Endothelial cell of umbilical vein (primary cell): ENCODE results near the gene HAPLN1. TPM values are rescaled to one million over a fixed set of nuclear protein-coding genes. Genes with fewer than 3 reads are reported as not detected.

Source experiments
- Bru-seq: library from RNA; stranded (reverse); fragments of 400-500 nt; gene quantifications from one replicate; lab custom pipeline; 2021; lab: Mats Ljungman, UMichigan
- BruChase-seq, 2 experiments: library from RNA; stranded (reverse); fragments of 400-500 nt; gene quantifications; one replicate each; lab custom pipeline; 2021; lab: Mats Ljungman, UMichigan
- BruUV-seq: library from RNA; stranded (reverse); fragments of 400-500 nt; replicated peaks from 2 replicates; lab custom pipeline; 2021; lab: Mats Ljungman, UMichigan
- CTCF ChIA-PET: fragments of 300-600, 350-600 bp; sonication (Branson Sonifier 250); formaldehyde crosslinking; loops from one replicate; lab custom pipeline; 2021; ENCODE audit warnings: antibody characterized with exemption, inconsistent platforms; lab: Charles Lee
- POLR2A ChIA-PET: fragments of 300-600, 350-600 bp; sonication (Branson Sonifier 250); formaldehyde crosslinking; loops from one replicate; lab custom pipeline; 2021; ENCODE audit warnings: antibody characterized with exemption, inconsistent platforms; lab: Charles Lee
- DNase-seq: peaks from one replicate; pipeline ENCODE4 v3.0.0-alpha.2; 2011; ENCODE audit warnings: low read depth, low spot score
- FAIRE-seq: peaks from 2 replicates; lab custom pipeline; 2011; peaks lifted over from hg19 to GRCh38; lab: Jason Lieb, UNC
- H2AFZ ChIP-seq: 2 replicates; pipeline ENCODE4 v1.6.0; 2012; ENCODE audit warnings: low read depth, low read length, control low read depth, inconsistent platforms
- H3K27ac ChIP-seq: 2 replicates; pipeline ENCODE4 v1.5.1; 2011; ENCODE audit warnings: low read depth, mild to moderate bottlenecking, control low read depth, low read length, moderate library complexity; ENCODE audit not compliant: insufficient read depth
- H3K27me3 ChIP-seq, 2 experiments: 2 replicates each; pipeline versions ENCODE4 v1.6.0 to v1.6.1; 2011; ENCODE audit warnings: low read length in 2 of 2, mixed read lengths in 1 of 2; ENCODE audit not compliant: control insufficient read depth in 2 of 2, insufficient read depth in 2 of 2
- H3K36me3 ChIP-seq, 2 experiments: 2 replicates in 1 of 2; 3 replicates in 1 of 2; pipeline ENCODE4 v1.5.1; 2011; ENCODE audit warnings: low read length in 2 of 2, mild to moderate bottlenecking in 1 of 2, moderate library complexity in 1 of 2; ENCODE audit not compliant: control insufficient read depth in 2 of 2, insufficient read depth in 2 of 2; ENCODE audit errors: extremely low read depth in 1 of 2
- H3K4me1 ChIP-seq: 3 replicates; pipeline ENCODE4 v1.5.1; 2011; ENCODE audit warnings: mild to moderate bottlenecking, low read length; ENCODE audit not compliant: control insufficient read depth, insufficient read depth; ENCODE audit errors: extremely low read depth
- H3K4me2 ChIP-seq: 2 replicates; pipeline ENCODE4 v1.6.1; 2011; ENCODE audit warnings: low read length, control low read depth, mixed read lengths; ENCODE audit not compliant: insufficient read depth
- H3K4me3 ChIP-seq, 3 experiments: fragments of 200-600 bp in 1 of 3; sonication (generic), shearing (Covaris generic) in 1 of 3; replicated peaks in 1 of 3; 2 replicates each; pipeline ENCODE4 v1.5.1; 2011 to 2016; ENCODE audit warnings: control low read depth in 3 of 3, low read length in 3 of 3, mild to moderate bottlenecking in 2 of 3, inconsistent platforms in 1 of 3, low read depth in 1 of 3, moderate library complexity in 1 of 3; ENCODE audit not compliant: insufficient read depth in 1 of 3
- H3K79me2 ChIP-seq: 2 replicates; pipeline ENCODE4 v1.6.0; 2012; ENCODE audit warnings: low read length, inconsistent platforms; ENCODE audit not compliant: control insufficient read depth, insufficient read depth
- H3K9ac ChIP-seq: replicated peaks from 2 replicates; pipeline ENCODE3; 2011; ENCODE audit warnings: low read length, control low read depth; ENCODE audit not compliant: insufficient read depth; ENCODE audit errors: extremely low read depth
- H3K9me1 ChIP-seq: replicated peaks from 3 replicates; pipeline ENCODE4 v1.6.0; 2011; ENCODE audit warnings: mild to moderate bottlenecking, low read length; ENCODE audit not compliant: control insufficient read depth, insufficient read depth; ENCODE audit errors: extremely low read depth
- H3K9me3 ChIP-seq: replicated peaks from 2 replicates; pipeline ENCODE4 v1.5.1; 2012; ENCODE audit warnings: low read length, inconsistent platforms; ENCODE audit not compliant: control insufficient read depth, insufficient read depth
- H4K20me1 ChIP-seq: replicated peaks from 2 replicates; pipeline ENCODE3; 2011; ENCODE audit warnings: mild to moderate bottlenecking, low read length; ENCODE audit not compliant: control insufficient read depth, insufficient read depth; ENCODE audit errors: extremely low read depth
- CTCF ChIP-seq, 2 donors: IDR thresholded peaks; 1 replicate in 1 of 2; 2 replicates in 1 of 2; pipeline ENCODE4 v1.5.1; 2011; ENCODE audit warnings: low read length in 2 of 2, mild to moderate bottlenecking in 2 of 2, moderate library complexity in 2 of 2, control low read depth in 1 of 2, inconsistent platforms in 1 of 2, low read depth in 1 of 2; ENCODE audit not compliant: insufficient read depth in 1 of 2; ENCODE audit errors: extremely low read depth in 1 of 2
- EZH2 ChIP-seq: IDR thresholded peaks from 2 replicates; pipeline ENCODE4 v1.6.1; 2012; ENCODE audit warnings: borderline replicate concordance, low read depth, mild to moderate bottlenecking, moderate library complexity, low read length, inconsistent platforms; ENCODE audit not compliant: severe bottlenecking
- FOS ChIP-seq: IDR thresholded peaks from 2 replicates; pipeline ENCODE4 v1.6.1; 2011; ENCODE audit warnings: mild to moderate bottlenecking, low read length, moderate library complexity, borderline replicate concordance; ENCODE audit not compliant: insufficient read depth
- GATA2 ChIP-seq: IDR thresholded peaks from 2 replicates; pipeline ENCODE4 v1.7.0; 2011; ENCODE audit warnings: low read depth, mild to moderate bottlenecking, moderate library complexity, mixed read lengths, low read length; ENCODE audit not compliant: insufficient read length, insufficient read depth
- JUN ChIP-seq: IDR thresholded peaks from 2 replicates; pipeline ENCODE4 v1.6.1; 2011; ENCODE audit warnings: borderline replicate concordance, low read depth; ENCODE audit not compliant: insufficient read length, insufficient read depth
- MYC ChIP-seq: IDR thresholded peaks from one replicate; pipeline ENCODE4 v1.6.1; 2011; ENCODE audit warnings: mild to moderate bottlenecking, low read depth, low read length
- POLR2A ChIP-seq: IDR thresholded peaks from 2 replicates; pipeline ENCODE4 v1.6.1; 2012; ENCODE audit warnings: low read depth, mild to moderate bottlenecking, control low read depth, low read length
- POLR2AphosphoS5 ChIP-seq: IDR thresholded peaks from 2 replicates; pipeline ENCODE4 v1.6.1; 2012; ENCODE audit warnings: low read depth, mild to moderate bottlenecking, control low read depth, low read length, moderate library complexity; ENCODE audit not compliant: insufficient read depth
- dilution Hi-C: fragments of 300-500 bp; cut with MboI; formaldehyde crosslinking; loops from one replicate; pipeline ENCODE4 v1.15.0; 2019; ENCODE audit warnings: low sequenced_read_pairs; ENCODE audit not compliant: extremely low pct_ligation_motif_present
- intact Hi-C: fragments of 100-400 bp; cut with micrococcal nuclease; formaldehyde crosslinking; loops from one replicate; pipeline ENCODE4 v1.10.0; 2022
- long read RNA-seq: library from polyadenylated mRNA; stranded (forward); transcript quantifications from one replicate; pipeline ENCODE4 v2.0.0, GENCODE V29; 2021
- polyA minus RNA-seq, 3 experiments: library from RNA; depleted of rRNA, polyadenylated mRNA; stranded (reverse); fragments of >200 nt; gene quantifications; 1 replicate in 1 of 3; 2 replicates in 2 of 3; pipeline ENCODE4 v1.2.3, GENCODE V29; 2011
- polyA plus RNA-seq, 4 experiments: library from polyadenylated mRNA; depleted of rRNA in 3 of 4; stranded (reverse) in 3 of 4; unstranded in 1 of 4; fragments of >200 nt; gene quantifications; 2 replicates each; pipeline versions ENCODE4 v1.2.1 to v1.2.3, GENCODE V29; 2011 to 2012; ENCODE audit warnings: missing spikeins in 1 of 4
- total RNA-seq: library from RNA; stranded (reverse); gene quantifications from 2 replicates; pipeline ENCODE4 v1.2.3, GENCODE V29; 2021
- TF ChIP-seq, protein P1 (sequence below): IDR thresholded peaks from 2 replicates; pipeline ENCODE4 v1.6.1; 2011; ENCODE audit not compliant: insufficient read depth, insufficient read length

Gene HAPLN1
- not detected in 2 replicates for total RNA-seq
- polyA plus RNA-seq = 0.04 and 0.14 TPM in 2 replicates
- 0.14 and 0.21 TPM in 2 replicates for polyA plus RNA-seq (2011; cell fraction: cytosol; rRNA removed)
- 0.15 TPM in 1 of 2 replicates, not detected in the other for polyA plus RNA-seq (2011; cell fraction: nucleus; rRNA removed)
- 0.37 and 0.74 TPM in 2 replicates for polyA plus RNA-seq (2012)
- 0.85 and 1.4 TPM in 2 replicates for polyA minus RNA-seq
- polyA minus RNA-seq (2011; cell fraction: cytosol; rRNA and poly(A)+ RNA removed) = not detected
- 0.05 TPM in 1 of 2 replicates, not detected in the other for polyA minus RNA-seq (2011; cell fraction: nucleus; rRNA and poly(A)+ RNA removed)
- Bru-seq, nascent RNA = percentile 8 among the genes with signal in this experiment
- percentile 3 among the genes with signal in this experiment for BruChase-seq, experiment 1, labeled RNA remaining after a 6-hour chase
- percentile 4 among the genes with signal in this experiment for BruChase-seq, experiment 2, labeled RNA remaining after a 2-hour chase
- long read RNA-seq = 0 reads

DNA sequence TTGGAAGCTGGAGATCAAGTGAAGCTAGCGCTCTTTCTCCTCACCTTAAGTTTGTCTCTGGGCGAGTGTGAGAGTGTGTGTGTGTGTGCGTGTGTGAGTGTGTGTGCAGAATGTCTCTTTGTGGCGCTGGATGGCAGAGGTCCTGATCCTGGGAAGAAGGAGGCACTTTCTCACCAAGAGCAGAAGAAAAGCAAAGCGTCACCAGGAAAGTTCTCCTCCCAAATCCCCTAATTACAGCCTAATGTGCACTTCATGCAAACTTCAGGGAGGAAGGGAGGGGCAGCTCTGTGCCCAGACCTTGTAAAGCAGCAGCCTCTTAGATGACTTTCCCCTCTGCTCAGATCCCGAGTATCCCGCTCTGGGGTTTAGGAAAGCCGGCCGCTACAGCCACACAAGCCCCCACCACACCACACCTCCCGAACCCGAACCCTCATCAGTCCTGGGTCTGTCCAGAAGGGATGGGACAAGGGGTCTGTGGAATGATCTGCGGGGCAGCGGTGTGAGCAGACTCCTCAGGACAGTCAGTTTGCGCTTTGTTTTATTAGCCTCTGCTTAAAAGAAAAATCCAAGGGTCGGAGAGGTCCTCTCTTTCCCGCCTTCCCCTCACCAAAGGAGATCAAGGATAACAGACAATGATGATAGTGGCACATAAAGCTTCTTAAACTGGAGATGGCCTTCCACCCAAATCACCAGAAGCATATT is at the start of gene HAPLN1:
HAPLN1 (minus strand) TSS at position 20 of the 702 bp plus-strand sequence. CDS start 47,332 bp downstream, outside the sequence.
- Histone ChIP-seq H3K27ac (no peak within 1 kb of the TSS), H3K9ac (peak within 1 kb of the TSS; percentile 5), H3K9me1 (no peaks in the 10 kb centered on the region), H3K4me2 (peak within 1 kb of the TSS; percentile 90), H3K4me1 (peaks cover 4% of the 10 kb centered on the region), H3K9me3 (no peaks in the 10 kb centered on the region), H3K79me2 (no peaks in the 10 kb centered on the region), H3K27me3 (peaks cover 4 to 6% of the 10 kb centered on the region in 2 experiments), H2AFZ (peak within 1 kb of the TSS; percentile 89), H3K36me3 (no peaks in the 10 kb centered on the region), H3K4me3 (peak within 1 kb of the TSS; percentile 21 to 61 (median 47)), H4K20me1 (no peaks in the 10 kb centered on the region)
- TF ChIP-seq, protein P1, sequence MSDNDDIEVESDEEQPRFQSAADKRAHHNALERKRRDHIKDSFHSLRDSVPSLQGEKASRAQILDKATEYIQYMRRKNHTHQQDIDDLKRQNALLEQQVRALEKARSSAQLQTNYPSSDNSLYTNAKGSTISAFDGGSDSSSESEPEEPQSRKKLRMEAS = no peak
- TF ChIP-seq MYC = no peak
- no peak for TF ChIP-seq JUN
- TF ChIP-seq GATA2 = no peak
- TF ChIP-seq FOS = no peak
- TF ChIP-seq EZH2 = no peak
- TF ChIP-seq CTCF (IDR thresholded peaks at IDR 0.05; ENCODE audit: extremely low read depth in 1 of 2, insufficient read depth in 1 of 2, low read depth in 1 of 2, low read length in 2 of 2) = no peak
- TF ChIP-seq POLR2A = no peak
- no peak for TF ChIP-seq POLR2AphosphoS5
- ChIA-PET POLR2A (no interaction called here), CTCF (interaction anchor here (0.7 to 2.8 kb wide), 5 partner anchors 9 to 1798 kb away, joined by 3 to 14 read pairs (median 5); no protein-coding TSS in a partner anchor)
- DNase-seq (no peak), FAIRE-seq (no peak)
- dilution Hi-C loops (no loop called here), intact Hi-C loops (loop anchor here (5.0 kb wide), 2 partner anchors 311 to 366 kb away; no protein-coding TSS in a partner anchor)
- BruUV-seq = no TSS peak
